Pancreas (tissue), 10 donors: ENCODE results near the gene RUNDC1. TPM values are rescaled to one million over a fixed set of nuclear protein-coding genes. Genes with fewer than 3 reads are reported as not detected.

ENCODE experiments used
- ATAC-seq, 4 donors: fragments of 200-7000 bp; cut with Tn5 transposase; one replicate each; pipeline versions ENCODE4 v1.8.0 to v1.9.1; 2020; ENCODE audit warnings: mild to moderate bottlenecking in 4 of 4, moderate library complexity in 4 of 4
- DNase-seq, 6 donors: peaks; one replicate each; pipeline ENCODE4 v3.0.0-alpha.2; 2020
- FAIRE-seq: peaks from 2 replicates; lab custom pipeline; 2012; peaks lifted over from hg19 to GRCh38; lab: Jason Lieb, UNC
- H3K27ac ChIP-seq, 4 donors: fragments of 200-600 bp; sonication (generic); 1 replicate in 3 of 4; 2 replicates in 1 of 4; pipeline versions ENCODE4 v1.5.0 to v1.8.0; 2020
- H3K27me3 ChIP-seq, 4 donors: fragments of 200-600 bp; one replicate each; pipeline ENCODE4 v1.8.0; 2021
- H3K36me3 ChIP-seq, 3 donors: fragments of 200-600 bp; sonication (generic) in 1 of 3; one replicate each; pipeline versions ENCODE4 v1.5.0 to v1.8.0; 2020 to 2021
- H3K4me1 ChIP-seq, 3 donors: fragments of 200-600 bp; one replicate each; pipeline ENCODE4 v1.8.0; 2021
- H3K4me3 ChIP-seq, 4 donors: fragments of 200-600 bp; sonication (generic) in 2 of 4; one replicate each; pipeline versions ENCODE4 v1.5.0 to v1.8.0; 2020 to 2021
- H3K9me3 ChIP-seq, 4 donors: fragments of 200-600 bp; one replicate each; pipeline ENCODE4 v1.8.0; 2021
- CTCF ChIP-seq, 4 donors: fragments of 200-600 bp; sonication (generic) in 3 of 4; IDR thresholded peaks; one replicate each; pipeline versions ENCODE4 v1.5.0 to v1.8.0; 2021; ENCODE audit warnings: antibody characterized with exemption in 4 of 4
- WGBS, 2 donors: extraction: QIAGEN DNeasy Blood & Tissue Kit; methylation state at CpG; one replicate each; pipeline ENCODE4 v1.1.7; 2013; 5-methylcytosine and 5-hydroxymethylcytosine counted together
- intact Hi-C, 3 donors: fragments of 100-400 bp; cut with DNase I; formaldehyde crosslinking; loops; one replicate each; pipeline versions ENCODE4 v1.11.1 to v1.14.2; 2022
- polyA plus RNA-seq, 2 donors: library from polyadenylated mRNA; stranded (reverse); fragments of 200-250 nt; gene quantifications; one replicate each; pipeline ENCODE4 v1.2.3, GENCODE V29; 2013
- total RNA-seq, 6 donors: library from RNA; stranded (reverse); fragmentation: NEBNext Ultra II Directional in 4 of 6; extraction: Animal tissue kit (Norgen Biotek cat#: 25700) in 4 of 6; gene quantifications; one replicate each; pipeline versions ENCODE4 v1.2.1 to v1.2.4, GENCODE V29; 2021 to 2023
- donor health status: healthy with polysubstance abuse.
- donor health status: DM: no; HTN: no; CAD: no; lungs with moderate emphysema.
- donor health status: DM: no; HTN: no; CAD: no.
- donor health status: control.
- donor health status: control.
- donor health status: Bipolar disorder and iron deficiency.
- donor health status: DM: yes; HTN: yes; CAD: no.
- donor health status: DM: no; HTN: no; CAD: no.
- donor health status: DM: no; HTN: no; CAD: no.
- donor health status: DM: yes; HTN: yes; CAD: no.

The RUNDC1 gene
- total and polyA plus RNA-seq, 8 donors: 6.3 to 12.1 (median 8.7) TPM

GRCh38 chr17:43025766-43026537 lies 45.6 kb downstream of the RUNDC1 start:
- H3K4me3 ChIP-seq: no peak overlapping the region
- H3K9me3 ChIP-seq: no peaks in the 10 kb centered on the region
- H3K4me1 ChIP-seq: peaks cover 5 to 8% (median 7%) of the 10 kb centered on the region in 3 donors
- DNase-seq: no peak
- no peak for TF ChIP-seq CTCF (IDR thresholded peaks at IDR 0.05)
- 53 to 59% methylated on average over 15 to 16 of the region's 16 CpGs for WGBS, 2 donors
- intact Hi-C loops: no loop called here
- no peak overlapping the region for H3K27ac ChIP-seq
- ATAC-seq: no peak
- no peaks in the 10 kb centered on the region for H3K27me3 ChIP-seq
- no peak for FAIRE-seq
- H3K36me3 ChIP-seq: no peaks in the 10 kb centered on the region

- Histone ChIP-seq H3K4me1 (peaks cover 5 to 8% (median 7%) of the 10 kb centered on the region in 3 donors), H3K9me3 (no peaks in the 10 kb centered on the region), H3K4me3 (no peak overlapping the region), H3K27me3 (no peaks in the 10 kb centered on the region), H3K27ac (no peak overlapping the region), H3K36me3 (no peaks in the 10 kb centered on the region)
- WGBS, 2 donors: 62 to 66% methylated on average over 5 of the region's 5 CpGs
- intact Hi-C loops: no loop called here
- no peak for ATAC-seq
- no peak for TF ChIP-seq CTCF (IDR thresholded peaks at IDR 0.05)
- no peak for DNase-seq
- no peak for FAIRE-seq
Measured at GRCh38 chr17:43026595-43026994, 46.2 kb downstream of the RUNDC1 start.

- H3K36me3 ChIP-seq: no peaks in the 10 kb centered on the region
- ATAC-seq (no peak), FAIRE-seq (no peak), DNase-seq (no peak)
- peaks cover 5 to 8% (median 7%) of the 10 kb centered on the region in 3 donors for H3K4me1 ChIP-seq
- no peak overlapping the region for H3K27ac ChIP-seq
- no peak overlapping the region for H3K4me3 ChIP-seq
- H3K9me3 ChIP-seq: no peaks in the 10 kb centered on the region
- H3K27me3 ChIP-seq: no peaks in the 10 kb centered on the region
- intact Hi-C loops: no loop called here
- TF ChIP-seq CTCF (IDR thresholded peaks at IDR 0.05): no peak
- WGBS, 2 donors: 69 to 78% methylated on average over 9 of the region's 9 CpGs
Measured at GRCh38 chr17:43027091-43028032, 47.0 kb downstream of the RUNDC1 start.

GRCh38 chr17:43028221-43028861 lies 48.0 kb downstream of the RUNDC1 start:
- intact Hi-C loops: no loop called here
- no peak for FAIRE-seq
- no peak for DNase-seq
- Histone ChIP-seq H3K36me3 (no peaks in the 10 kb centered on the region), H3K27me3 (no peaks in the 10 kb centered on the region), H3K9me3 (no peaks in the 10 kb centered on the region), H3K27ac (no peak overlapping the region), H3K4me1 (peaks cover 0 to 7% (median 3%) of the 10 kb centered on the region in 3 donors), H3K4me3 (no peak overlapping the region)
- ATAC-seq: no peak
- WGBS, 2 donors: 77 to 80% methylated on average over 17 of the region's 17 CpGs
- TF ChIP-seq CTCF (IDR thresholded peaks at IDR 0.05): no peak
